Activated CD4-positive, alpha-beta T cell treated with anti-CD3 and anti-CD28 coated beads for 1 hour (primary cell): Measurements from ENCODE around the gene SGPL1.
"Not testable (repeated sequence)": the region's sequence is repeated elsewhere in the genome, so short reads cannot be mapped to it uniquely, and the experiment has no call there.

Source experiments
- DNase-seq: peaks from one replicate; pipeline ENCODE4 v3.0.0-alpha.2; 2020

SGPL1 gene, protein sequence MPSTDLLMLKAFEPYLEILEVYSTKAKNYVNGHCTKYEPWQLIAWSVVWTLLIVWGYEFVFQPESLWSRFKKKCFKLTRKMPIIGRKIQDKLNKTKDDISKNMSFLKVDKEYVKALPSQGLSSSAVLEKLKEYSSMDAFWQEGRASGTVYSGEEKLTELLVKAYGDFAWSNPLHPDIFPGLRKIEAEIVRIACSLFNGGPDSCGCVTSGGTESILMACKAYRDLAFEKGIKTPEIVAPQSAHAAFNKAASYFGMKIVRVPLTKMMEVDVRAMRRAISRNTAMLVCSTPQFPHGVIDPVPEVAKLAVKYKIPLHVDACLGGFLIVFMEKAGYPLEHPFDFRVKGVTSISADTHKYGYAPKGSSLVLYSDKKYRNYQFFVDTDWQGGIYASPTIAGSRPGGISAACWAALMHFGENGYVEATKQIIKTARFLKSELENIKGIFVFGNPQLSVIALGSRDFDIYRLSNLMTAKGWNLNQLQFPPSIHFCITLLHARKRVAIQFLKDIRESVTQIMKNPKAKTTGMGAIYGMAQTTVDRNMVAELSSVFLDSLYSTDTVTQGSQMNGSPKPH

DNA sequence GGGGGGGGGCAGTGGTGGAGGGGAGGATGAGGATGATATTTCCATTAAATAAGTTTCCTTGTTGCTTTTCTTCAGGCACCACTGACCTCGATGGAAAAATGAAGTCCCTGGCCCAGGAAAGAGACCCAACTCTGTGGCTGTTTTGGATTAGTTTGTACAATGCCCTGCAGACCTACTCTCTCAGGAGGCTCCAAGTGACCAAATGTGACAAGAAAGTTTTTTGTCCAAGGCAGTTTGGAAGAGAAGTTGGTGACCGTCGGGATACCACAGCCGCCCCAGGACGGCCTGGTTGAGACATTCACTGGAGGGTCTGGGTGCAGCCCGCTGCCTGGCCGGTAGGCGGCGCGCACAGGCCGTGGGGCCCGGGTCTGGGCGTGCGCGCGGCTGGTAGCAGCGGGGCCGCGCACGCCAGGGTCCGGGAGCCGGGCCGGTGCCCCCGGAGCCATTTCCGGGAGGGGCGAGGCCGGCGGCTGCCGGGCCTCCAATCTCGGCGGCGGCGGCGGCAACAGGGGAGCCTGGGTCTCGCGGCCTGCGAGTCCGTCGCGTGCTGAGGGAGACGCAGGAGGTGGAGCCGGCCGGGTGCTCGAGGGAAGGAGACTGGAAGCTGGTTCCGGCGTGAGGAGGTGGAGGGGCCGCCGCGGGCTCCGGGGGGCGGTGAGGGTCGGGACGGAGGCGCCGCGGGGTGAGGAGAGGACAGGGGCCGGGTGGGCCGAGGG, at the start of gene SGPL1:
Gene SGPL1, plus strand, starts transcription at position 445 of the 716 bp plus-strand sequence. CDS start 906 bp downstream, outside the sequence.
- DNase-seq = peak; percentile 77

DNA sequence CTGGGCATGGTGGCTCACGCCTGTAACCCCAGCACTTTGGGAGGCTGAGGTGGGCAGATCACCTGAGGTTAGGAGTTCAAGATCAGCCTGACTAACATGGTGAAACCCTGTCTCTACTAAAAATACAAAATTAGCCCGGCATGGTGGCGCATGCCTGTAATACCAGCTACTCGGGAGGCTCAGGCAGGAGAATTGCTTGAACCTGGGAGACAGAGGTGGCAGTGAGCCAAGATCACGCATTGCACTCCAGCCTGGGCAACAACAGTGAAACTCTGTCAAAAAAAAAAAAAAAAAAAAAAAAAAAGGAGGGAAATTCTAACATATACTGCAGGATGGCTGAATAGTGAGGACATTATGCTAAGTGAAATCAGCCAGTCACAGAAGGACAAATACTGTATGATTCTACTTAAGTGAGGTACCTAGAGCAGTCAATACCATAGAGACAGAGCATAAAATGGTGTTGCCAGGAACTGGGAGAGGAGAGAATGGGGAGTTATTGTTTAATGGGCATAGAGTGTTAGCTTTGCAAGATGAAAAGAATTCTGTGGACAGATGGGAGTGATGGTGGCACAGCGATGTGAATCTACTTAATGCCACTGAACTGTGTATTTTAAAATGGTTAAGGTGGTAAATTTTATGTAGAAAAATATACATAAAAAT, 47.6 kb upstream of the SGPL1 start:
- not testable (repeated sequence) for DNase-seq

DNA sequence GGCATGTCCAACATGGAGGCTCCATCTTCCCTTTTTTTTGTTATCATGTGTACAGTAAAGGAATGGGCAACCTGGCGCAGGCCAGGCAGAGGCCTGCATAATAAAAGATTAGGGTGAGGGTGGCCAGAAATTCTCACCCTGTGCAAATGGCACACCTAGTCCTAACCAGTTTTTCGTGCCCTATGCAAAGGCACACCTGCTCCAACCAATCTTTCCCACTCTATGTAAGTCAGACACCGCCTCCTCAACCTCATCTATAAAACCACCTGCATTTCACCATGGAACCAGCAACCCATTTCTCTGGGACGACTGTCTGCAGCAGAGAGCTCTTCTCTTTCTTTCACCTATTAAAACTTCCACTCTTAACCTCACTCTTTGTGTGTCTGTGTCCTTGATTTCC, 46.6 kb upstream of the SGPL1 start:
- no peak for DNase-seq

DNA sequence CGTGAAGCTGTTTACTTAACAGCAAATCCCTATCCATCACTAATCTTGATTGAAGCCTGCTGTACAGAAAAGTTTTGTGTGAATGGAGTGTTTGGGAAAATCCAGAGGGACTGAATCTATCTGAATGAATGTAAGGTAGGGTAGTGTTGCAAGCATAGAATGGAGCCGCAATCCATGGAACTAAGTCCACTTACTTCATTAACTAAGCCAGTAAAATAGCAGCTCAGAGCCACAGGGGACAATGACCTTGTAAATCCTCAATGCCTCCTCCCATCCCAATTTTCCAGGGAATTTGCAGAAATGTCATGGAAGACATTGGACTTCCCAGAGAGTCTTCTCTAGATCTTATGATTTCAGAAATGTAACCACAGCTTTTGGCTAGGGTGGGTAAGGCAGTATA, 45.7 kb upstream of the SGPL1 start:
- no peak for DNase-seq

DNA sequence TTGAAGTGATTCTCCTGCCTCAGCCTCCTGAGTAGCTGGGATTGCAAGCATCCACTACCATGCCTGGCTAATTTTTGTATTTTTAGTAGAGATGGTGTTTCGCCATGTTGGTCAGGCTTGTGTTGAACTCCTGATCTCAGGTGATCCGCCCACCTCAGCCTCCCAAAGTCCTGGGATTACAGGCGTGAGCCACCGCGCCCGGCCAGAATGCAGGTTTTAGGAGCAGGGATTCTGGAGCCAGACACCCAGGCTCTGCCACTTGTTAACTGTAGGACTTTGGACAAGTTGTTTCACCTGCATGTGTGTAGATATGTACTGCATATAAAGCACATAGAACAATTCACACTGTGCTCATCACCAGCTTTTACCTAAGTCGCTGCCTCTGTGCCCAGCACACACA, 45.2 kb upstream of the SGPL1 start:
- not testable (repeated sequence) for DNase-seq

DNA sequence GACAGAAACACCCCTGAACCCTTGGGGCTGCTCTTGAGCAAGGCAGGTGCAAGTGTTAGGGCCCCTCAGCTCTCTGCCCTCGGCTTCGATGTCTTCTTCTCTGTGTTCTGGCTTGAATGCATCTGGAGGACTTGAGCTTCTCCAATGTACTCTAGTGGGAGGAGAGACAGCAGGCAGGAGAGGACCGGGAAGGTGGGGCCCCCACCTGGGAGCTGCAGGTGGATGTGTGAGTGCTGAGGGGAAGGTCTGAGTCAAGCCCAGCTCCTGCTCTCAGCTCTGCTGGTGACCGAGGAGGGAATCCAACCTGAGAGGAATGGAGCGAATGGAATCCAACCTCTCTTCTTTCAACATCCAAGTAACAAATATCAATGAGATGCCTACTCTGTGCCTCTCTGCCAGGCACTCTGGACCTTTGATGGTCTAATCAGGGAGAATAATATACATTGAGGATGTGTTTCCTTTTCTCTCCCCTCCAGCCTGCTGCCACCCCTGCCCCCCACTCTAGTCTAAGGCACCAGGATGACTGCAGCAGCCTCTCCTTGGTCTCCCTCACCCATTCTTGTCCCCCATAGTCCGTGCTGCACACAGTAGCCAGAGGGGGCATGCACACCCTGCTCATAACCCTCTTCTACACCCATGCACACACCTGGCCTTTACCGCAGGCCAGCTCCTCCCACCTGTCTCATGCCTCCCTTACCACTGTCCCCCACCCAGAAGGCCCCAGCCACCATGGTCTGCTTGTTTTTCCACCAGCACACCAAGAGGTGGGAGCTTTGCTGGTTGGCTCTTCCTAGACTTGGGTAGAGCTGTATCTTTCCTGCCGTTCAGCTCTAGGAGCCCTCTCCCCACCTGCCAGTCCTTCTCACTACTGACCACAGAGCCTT, 44.2 kb upstream of the SGPL1 start:
- DNase-seq = no peak

DNA sequence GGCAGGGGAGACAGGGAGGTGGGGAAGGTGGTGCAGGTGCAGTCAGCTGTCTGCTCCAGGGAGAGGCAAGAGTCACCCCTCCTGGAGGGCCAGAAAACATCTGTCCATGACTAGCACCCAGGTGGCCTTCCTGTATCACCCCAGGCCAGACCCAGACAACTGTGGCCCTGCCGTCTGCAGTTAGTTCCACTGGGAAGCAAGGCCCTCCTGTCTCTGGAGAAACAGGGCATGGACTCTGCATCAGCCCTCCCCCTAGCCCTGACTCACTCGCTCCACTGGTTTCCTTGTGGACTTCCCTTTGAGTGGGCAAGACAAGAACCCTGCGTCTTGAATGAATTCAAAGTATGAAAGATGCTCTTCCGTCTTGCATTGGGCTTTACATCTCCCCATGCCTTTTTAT, 43.1 kb upstream of the SGPL1 start:
- DNase-seq = no peak

DNA sequence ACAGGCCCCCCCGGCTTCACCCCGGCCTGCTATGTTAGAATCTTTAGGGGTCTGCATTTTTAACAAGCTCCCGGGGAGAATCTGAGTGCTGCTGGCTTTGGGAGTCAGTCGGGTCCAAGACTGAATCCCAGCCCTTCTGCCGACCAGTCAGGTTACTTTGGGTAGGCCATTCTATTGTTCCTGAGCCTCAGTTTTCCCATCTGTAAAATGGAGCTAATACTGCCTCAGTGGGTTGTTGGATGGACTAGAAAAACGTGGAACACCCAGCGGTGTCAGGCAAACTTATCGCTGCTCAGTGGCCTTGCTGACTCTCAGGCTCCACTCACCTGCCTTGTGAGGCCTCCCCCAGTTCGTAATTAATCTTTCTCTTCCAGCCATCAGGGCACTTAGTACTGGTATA, 42.3 kb upstream of the SGPL1 start:
- DNase-seq = no peak

DNA sequence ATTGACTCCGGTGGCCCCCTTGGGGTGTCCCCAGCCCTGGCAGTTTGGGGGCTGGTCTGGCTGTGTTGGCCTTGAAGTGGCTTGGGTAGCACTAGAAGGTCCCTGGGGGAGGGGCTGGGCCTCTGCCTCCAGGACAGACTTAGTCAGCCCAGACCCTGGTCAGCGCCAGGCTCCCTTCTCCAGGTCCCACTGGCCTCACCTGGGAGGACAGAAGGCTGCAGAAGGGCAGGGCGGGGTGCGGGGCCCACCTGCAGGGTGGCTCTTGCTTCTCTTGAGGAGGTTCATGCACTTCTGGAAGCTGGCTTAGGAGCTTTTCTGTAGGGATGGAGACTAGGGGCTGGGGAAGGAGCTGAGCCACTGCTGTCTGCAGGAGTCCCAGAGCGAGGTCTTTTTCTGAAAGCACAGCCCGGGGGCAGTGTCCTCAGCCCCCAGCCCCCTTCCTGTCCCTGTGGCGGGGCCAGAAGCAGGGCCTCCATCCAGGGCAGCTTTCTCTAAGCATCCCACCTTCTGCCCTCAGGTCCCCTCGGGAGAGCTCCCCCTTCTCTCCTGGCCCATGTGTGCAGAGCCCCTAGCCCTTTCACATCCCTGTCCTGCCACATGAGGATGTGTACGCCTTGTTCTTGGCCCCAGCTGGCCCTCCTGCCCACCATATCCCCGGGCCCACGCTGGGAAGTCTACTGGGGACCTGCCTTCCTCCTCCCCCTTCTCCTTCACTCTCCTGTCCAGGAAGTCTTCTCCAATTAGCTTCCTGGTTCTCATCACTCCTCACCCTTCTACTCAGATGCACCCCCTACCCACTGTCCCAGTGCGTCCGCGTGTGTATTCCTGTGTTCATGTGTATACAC, 41.6 kb upstream of the SGPL1 start:
- DNase-seq = no peak

DNA sequence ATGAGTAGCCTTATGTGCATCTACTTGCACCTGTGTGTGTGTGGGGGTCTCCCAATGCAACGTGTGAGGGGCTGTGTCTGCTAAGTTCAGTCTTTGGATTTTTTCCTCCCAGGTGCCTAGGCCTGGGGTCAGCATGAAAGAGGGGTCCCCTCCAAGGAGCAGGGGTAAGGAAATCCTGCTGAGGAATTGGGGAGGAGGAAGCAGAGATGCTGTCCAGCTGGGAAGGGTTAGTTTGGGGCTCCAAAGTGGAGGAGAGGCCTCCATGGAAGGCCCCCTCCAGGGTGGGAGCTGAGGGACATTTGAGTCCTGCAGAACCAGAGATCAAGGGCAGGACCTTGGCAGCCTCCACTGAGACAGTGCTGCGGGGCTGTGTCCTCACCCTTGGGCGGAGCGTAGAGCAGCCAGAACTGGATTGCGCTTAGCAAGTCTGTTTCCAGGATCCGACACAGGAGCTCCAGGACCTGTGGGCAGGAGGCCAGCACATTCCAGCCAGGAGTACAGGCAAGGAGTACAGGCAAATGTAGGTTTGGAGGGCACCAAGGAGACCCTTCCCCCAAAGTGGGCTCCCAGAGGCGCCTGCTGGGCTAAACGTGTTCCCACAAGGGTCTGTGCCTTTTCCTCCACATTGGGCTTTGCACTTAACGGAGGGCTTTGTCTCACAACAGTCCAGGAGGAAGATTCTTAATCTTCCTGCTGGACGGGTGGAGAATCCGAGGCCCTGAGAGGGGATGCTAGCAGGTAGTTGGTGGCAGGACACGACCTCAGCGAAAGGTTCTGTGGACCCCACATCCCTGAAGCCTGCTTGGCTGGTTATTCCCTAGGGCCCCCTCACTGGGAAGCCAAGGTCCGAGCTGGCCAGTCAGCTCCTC, 40.7 kb upstream of the SGPL1 start:
- DNase-seq = no peak

DNA sequence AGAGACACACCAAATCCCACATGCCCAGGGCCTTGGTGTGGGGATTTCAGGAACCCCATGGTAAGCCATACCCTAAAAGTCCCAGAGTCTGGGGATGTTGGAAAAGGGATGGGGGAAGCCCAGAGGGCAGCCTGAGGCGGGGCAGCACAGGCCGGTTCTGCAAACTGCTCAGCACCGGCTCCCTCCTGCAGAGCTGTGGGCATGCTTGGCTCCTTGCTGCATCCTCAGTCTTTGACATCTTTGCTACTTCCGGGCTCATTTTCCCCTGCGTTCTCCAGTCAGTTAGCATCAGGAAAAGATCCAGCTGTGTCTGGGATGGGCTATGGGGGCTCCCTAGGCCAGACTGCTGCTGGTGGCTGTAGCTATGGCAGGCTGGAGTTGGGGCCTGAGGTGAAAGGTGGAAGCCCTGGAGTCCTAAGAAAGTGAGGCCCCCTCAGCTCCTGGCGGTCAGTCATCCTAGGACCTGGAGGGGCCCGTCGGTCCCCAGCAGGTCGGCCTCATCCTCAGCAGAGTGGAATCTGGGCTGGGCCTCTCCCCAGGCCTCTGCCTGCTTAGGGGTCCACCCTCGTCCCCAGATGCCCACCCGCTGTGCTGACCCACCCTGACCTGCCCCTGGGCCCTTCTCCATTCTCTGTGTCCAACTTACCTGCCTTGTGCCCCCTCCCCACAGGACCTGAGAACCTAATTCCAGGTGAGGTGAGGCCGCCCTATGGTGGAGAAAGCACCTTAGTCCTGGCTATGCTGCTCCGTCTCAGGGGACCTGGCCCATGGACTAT, 39.9 kb upstream of the SGPL1 start:
- DNase-seq = no peak

DNA sequence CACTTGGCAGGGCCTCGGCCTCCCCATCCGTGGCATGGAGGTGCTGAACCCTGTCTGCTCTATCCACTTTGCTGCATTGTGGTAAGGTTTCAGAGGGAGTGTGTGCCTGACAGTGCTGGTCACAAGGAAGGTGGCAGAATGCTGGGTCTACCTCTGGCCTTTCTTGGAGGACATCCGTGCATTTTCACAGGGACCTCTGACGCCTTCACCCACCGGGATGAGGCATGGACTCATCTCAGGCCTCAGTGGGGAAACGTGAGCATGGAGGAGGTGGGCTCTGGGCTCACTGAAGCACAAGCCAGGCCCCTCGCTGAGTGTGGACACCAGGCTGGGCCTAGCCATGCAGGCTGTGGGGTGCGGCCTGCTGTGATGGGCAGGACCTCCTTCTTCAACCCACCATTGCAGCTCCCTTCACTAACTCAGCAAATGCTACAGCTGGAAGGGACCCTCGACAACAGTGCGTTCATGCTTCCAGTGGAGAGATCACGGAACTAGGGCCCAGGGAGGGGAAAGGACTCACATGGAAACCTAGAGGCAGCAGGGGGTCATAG, 39.2 kb upstream of the SGPL1 start:
- DNase-seq = no peak

DNA sequence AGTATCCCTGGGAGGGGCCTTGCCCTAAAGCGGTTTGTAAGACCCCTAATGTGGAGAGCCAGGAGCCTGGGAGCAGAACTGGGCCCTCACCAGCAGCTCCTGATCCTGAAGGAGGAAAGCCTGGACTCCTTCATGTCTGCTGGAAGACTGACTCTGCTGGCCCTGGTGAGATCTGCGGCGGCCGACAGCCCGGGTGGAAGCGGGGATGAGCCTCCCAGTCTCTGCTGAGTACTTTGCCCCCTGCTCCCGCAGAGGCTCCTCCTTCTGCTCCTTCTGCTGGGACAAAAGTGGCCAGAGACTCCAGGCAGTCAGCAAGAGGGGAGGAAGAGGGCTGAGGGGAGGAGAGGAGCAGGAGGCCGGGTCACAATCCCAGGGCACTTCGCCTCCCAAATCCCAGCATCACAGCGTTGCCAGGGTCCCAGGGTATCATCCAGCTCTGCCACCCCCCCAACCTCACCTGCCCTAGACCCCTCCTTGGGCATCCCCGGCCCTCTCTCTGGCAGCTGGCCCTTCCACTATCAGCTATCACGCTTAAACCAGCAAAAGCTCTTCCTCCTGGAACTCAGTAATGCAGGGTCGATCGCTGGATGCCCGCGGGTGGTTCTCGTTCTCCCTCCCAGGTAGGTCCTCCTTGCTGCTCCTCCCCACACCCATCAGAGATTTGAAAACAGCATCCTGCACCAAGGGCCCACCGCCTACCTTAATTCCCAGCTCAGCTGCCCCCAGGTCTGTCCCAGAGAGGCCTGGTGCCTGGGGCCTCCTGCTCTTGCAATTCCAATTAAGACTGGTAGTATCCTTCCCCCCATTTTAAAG, 38.5 kb upstream of the SGPL1 start:
- DNase-seq = no peak

DNA sequence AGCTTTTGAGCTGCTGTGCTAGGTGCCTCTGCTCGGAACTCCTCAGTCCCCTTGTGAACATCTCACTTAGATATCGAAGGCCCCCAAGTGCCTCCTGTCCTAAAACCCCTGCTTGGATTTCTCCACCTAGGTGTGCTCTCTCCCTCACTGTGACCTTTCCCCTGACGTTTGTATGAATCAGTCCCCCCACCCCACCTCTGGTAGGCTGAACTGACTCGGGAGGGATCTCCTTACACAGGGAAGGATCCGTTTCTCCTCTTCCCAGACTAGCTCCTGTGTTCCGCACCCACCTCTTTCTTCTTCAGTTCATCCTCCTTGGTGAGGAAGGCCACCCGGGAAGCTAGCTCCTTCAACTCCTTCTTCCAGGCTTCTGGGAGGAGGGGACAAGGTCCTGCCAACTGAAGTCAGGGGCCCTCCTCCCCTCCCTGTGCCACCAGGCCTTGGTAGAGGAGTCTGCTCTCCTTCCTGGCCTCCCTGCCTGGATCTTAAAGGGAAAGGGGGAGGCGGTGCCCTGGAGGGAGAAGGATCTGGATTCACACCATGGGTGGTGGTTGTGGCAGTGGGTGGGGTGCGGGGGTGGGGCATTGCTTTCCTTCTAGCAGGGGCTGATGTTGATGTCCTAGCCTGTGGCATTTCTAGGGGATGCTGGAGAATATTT, 37.4 kb upstream of the SGPL1 start:
- DNase-seq = no peak

DNA sequence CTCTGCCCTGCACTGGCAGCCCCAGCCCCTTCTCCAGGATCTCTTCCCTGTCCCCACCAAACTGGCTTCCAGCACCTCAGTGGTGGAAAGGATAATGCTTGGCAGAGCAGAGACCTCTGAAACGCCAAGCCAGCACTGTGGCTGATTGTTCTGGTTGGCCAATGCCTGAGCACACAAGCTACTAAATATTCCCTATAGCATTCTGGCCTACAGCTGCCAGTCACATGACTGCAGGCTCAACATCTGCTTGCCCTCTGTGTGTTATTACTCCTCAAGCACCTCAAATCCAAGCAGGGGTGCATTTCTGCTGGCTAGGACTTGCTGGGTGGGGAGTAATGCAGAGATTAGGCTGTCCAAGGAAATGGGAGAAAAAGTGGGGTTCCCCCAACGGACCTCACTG, 36.7 kb upstream of the SGPL1 start:
- no peak for DNase-seq

DNA sequence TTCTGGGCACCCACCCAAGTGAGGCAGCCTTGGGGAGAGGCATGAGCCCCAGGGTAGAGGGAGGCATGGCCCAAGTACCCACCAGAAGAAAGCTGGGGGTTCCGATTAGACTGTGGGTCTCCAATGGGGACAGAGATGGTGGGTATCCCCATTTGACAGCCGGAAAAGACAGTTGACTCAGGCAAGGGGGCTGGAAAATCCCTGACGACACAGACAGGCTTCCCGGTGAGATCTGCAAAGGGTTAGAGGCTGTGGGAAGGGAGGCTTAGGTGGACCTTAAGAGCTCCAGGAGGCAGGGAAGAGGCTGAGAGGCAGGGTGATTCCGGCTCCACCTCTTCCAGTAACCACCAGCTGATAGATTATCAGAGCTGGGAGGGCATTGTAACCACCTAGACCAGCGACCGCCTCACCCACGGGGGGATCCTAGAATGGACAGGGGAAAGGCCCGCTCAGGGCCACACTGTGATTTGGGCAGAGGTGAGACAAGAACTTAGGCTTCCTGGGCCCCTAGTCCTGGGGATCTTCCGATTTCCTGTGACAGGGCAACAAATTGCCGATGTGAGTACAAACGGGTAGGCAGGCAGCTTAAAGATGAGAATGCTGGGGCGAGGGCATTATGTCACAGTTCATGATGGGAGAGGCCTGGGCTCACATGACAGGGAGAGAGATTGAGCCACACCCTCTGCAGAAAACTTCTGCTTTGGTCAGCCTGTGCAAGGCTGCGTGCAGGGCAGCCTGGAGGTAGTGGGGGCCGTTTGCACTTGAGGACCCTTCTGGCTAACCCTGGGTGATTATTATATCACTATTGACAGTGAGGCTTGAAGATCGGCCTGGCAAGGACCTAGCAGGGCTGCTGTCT, 36.0 kb upstream of the SGPL1 start:
- DNase-seq = no peak

DNA sequence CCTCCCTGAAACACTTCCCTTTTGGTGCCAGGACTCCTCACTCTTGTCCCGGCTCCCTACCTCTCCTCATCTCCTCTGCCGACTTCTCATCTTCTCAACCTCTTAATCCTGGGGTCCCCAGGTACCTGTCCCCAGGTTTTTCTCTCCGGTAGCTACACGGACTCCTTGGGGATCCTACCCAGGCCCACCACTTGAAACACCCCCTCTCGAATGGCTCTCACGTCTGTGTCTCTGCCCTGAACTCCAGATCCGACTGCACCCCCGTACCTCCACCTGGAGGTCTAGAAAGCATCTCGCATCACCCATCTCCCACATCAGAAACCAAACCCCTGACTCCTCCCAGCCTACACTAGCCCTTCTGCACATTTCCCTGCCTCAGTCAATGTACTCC, 35.4 kb upstream of the SGPL1 start:
- no peak for DNase-seq
